GDM1 (cell line): ENCODE results near the gene LTBP2.

Source experiments
- DNase-seq: peaks from one replicate; lab custom pipeline; 2025; lab: John Stamatoyannopoulos, UW

The LTBP2 gene

DNA sequence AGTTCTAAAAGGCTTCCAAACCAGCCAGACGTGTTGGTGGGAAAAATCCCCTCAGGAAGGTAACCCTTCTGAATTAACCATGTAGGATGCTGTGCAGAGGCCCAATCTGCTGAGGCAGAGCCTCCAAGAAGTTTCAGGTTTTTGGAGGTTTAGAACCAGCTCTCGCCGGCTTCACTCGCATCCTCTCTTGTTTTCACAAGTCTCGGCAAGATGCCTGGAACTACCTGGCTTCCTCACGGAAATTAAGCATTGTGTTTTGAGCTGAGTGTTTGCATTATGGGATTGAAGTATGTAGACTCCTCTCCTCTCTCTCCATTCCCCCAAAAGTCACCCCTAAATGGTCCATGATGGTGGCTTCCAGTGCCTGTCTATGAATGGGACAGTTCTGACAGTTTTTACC, 20.6 kb downstream of the LTBP2 start:
- no peak for DNase-seq

DNA sequence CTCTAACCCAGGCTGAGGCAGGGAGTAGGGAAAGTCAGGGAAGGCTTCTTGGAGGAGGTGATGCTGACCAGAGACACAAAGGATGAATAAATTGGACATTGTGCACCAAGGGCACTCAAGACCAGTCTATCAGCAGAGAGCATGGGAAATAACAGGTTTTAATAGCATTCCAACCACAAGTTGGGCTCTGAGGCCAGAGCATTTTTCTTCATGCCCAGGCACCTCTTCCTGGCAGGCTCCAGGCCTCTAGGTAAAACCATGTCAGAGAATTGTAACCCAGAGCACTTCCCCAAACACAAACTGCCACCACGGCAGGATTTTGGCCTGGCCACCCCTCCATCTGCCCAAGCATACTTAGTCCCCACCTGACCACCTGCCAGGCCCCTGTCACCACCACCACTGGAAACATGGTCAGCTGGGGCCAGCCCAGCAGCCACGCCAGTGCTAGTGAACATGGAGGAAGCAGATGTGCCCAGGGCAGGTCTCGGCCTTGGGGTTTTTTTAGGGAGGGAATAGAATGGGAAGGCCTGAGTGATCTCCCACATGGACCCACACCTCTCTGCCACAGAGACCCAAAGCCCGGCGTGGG, 22.7 kb downstream of the LTBP2 start:
- DNase-seq: no peak

DNA sequence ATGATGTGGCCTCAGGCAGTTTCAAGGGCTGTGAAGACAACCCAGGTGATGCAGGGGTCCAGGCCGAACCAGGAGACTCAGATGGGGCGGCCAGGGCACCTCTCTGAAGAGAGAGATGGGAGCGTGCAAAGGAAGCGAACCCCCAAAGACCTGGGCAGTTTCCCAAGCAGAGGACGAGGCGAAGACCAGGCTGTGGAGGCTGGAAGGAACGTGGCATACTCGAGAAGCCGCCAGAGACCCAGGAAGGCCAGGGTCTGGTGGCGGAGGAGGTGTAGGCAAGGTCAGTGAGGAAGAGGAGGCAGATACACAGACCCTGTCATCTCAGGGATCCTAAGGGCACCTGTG, 24.7 kb downstream of the LTBP2 start:
- no peak for DNase-seq

DNA sequence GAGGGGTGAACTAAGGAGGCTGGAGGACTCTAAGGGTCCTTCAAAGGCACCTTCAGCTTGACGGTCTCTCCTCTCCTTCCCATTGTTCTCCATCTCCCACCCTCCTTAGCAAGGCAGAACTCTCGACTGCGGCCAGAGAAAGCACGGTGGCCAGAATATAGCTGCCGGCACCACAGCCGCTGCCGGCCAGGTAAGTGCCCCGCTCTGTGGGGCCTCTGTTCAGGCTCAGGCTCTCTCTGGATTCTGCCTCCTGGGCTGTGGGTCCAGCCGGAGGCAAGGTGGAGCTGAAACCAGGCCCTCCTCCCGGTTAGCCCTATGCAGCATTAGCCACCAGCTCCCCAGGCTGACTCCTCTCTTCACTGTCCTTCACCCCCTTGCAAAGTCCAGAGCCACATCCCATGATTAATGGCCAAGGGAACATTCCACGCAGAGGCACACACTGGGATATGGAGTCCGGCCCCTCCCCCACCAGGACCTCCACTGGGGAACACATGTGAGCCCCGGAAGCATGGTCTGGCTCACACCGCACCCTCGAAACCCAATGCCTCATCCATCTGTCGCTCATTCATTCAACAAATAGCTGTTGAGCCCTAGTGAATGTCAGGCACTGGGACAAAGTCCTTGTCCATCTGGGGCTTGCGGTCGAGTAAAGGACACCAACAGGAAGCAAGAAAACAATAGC, 25.2 kb downstream of the LTBP2 start:
- no peak for DNase-seq

DNA sequence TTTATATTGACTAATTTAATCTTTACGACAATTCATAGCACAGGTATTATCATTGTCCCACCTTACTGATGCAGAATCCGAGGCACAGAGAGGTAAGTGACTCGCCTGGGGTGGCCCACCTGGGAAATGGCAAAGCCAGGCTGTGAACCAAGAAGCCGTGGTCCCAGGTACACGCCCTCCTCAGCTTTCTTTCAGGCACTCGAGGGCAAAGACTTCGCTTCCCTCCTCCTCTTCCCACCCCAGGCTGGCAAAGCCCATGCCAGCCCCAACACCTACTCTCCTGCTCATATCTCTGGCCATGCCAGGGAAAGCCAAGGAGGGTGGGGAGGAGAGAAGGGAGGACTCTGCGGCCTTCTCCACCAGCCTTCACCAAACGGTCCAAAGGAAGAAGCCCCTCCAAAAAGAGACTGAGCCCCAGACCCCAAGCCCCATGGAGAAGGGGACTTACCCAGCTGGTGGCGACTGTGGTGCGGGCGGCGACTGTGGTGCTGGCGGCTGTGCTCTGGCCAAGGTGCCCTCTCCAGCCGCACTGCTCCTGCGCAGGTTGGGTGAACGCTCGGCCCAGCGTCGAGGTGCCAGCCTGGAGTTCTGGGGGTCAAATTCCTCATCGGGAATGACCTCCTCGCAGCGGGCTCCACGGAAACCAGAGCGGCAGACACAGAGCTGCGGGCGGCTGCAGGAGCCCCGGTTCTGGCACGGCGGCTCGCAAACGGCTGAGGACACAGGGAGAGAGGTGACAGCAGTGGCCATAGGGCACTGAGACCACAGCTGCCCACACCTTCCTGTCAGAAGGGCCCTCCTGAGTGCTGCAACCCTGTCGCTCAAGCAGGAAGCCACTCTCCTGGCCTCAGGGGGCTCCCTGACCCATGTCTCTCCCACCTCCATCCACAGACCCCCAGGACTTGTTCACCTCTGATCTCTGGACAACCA, 26.4 kb downstream of the LTBP2 start:
- DNase-seq: no peak

DNA sequence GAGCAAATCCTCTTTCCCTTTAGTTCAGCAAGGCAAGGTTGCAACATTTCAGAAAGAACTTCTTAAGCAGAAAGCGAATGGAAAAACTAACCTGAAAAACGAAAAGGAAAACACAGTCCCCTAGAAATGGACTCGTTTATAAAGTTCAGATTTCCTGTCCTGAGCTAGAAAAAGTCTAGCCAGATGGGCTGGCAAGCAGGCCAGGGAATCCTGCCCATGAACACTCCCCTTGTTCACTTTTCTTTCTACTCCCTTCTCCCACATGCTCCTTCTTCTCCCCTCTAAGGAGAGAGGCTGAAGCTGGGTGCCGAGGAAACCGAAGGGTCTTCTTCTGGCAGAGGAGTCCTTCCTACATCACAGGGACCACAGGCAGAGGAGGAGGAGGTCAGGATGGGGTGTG, 27.1 kb downstream of the LTBP2 start:
- DNase-seq: no peak

DNA sequence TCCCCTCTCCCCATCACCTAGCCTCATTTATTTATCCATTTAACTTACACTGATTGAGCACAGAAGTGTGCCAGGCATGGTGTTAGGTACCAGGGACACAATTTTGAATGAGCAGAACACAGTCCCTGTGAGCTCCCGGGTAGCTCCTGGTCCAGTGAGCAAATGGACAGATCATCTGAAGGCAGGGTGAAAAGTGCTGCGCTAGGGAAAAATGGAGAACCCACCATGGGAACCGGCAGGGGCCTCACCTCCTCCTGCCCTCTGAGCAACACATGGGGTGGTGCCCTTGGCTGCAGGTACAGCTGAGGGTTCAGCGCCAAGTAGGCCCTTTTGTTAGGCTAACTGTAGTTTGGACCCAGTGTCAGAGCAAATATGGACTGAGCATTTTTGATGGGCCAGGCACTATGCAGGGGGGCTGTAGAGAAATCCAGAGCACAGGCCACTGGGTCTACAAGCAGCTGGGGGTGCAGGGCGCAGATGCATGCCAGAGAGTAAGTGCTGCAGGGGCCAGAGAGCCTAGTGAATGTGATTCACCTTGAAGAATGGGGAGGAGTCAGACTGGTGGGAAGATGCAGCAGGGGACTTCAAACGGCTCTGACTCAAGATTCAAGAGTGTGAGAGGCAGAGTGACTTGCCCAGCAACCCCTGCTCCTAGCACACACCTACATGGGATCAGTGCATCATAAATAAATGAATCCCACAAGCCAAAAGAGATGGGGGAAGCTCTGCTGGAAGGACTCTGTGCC, 28.2 kb downstream of the LTBP2 start:
- DNase-seq: no peak

DNA sequence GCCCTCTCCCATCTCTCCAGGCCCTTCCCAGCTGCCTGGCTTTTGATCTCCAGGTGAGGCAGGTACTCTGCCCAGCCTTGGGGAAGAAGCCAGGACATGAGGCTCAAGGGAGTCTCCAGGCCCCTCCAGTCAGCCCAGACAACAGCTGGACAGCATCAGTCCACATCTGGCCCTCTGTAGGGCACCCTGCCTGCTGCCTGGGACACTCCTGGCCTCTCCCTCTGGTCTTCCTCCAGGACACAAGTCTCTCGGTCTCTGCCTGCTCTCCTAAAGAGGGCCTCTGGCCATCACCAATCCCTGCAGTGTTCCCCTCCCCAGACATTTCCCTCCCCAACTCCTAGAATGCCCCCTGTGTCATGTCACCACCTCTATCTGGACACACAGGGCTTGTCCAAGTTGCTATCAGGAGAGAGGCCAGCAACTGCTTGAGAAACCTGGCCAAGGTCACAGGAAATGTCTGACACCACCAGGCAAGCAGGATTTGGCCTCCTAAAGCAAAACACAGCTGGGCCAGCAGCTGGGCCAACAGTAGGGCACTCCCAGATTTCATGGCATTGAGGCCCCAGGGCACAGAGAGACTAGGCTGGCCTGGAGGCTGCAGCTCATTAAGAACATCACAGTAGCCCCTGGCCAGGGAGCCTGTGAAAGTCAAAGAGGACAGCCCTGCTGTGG, 29.0 kb downstream of the LTBP2 start:
- no peak for DNase-seq

DNA sequence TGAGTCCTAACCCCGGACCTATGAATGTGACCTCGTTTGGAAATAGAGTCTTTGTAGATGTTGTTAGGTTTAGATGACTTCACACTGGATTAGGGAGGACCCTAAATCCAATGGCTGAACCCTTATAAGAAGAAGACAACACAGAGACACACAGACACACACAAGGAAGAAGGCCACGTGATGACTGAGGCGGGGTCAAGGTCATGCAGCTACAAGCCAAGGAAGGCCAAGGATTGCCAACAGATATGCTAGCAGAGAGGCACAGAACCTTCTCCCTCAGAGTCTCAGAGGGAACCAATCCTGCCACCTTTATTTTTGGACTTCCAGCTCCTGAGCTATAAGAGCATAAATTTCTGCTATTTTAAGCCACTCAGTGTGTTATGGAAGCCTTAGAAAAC, 31.8 kb downstream of the LTBP2 start:
- DNase-seq: no peak

DNA sequence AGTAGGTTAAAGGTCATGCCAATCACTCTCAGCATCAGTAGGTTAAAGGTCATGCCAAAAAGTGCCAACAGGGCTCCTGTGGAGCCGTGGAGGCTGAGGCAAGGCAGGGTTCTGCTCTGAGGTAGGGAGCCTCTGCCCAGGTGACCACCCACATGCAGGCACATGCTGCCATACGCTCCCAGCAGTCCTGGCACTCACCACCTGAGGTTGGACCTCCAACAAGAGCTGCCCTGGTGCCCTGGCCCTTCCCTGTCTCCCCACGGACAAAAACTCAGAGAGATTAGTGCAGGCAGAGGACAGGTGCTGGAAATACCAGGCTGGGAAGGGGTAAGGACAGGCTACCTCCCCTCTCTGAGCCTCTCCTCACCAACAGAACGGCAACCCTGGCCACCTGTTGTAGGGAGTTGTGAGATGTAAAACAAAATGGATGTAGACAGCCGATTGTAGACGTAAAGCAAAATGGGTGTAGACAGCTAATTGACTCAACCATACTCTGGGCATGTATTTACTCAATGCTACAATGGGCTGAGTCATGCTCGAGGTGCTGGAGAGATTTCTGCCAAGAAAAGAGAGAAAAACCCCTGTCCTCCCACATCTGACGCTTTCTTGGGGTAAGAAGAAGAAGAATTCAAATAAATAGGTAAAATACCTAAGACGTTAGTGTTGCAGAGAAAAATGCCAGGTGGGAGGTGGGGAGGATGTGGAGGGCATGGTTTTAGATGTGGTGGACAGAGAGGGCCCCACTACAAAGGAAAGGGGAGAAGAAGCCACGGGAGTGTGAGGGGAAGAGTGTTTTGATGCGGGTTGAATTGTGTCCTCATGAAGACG, 32.4 kb downstream of the LTBP2 start:
- no peak for DNase-seq

DNA sequence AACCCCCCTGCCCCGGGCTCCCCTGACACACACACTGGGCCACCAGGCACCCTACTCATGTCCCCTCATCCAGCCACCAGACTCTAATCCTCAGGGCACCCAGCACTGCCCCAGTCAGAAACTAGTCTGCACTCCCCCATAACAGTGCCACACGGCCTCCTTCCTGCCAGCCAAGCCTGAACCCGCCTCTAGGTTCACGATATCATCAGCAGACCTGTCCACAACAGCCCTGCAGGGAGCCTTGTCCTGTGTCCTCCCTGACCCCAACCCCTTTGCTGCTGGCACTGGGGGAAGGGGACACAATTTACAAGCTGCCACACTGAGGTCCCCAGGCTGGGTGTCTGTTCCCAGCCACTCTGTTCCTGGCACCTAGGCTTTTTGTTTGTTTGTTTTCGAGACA, 33.6 kb downstream of the LTBP2 start:
- DNase-seq: no peak

DNA sequence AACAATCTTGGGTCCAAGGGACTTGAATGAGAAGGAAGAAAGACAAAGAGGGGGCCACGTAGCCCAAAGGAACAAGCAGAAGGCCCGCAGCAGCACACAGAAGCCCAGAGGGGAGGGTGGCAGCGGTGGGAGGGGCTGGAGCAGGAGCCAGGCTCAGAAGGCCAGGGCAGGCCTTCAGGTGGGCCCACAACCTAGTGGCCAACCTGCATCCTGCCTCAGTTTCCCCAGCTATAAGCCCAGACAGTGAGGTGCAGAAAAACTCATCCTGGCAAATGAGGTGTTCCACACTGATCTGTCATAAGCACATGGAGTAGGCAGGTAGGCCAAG, 34.1 kb downstream of the LTBP2 start:
- DNase-seq: no peak

DNA sequence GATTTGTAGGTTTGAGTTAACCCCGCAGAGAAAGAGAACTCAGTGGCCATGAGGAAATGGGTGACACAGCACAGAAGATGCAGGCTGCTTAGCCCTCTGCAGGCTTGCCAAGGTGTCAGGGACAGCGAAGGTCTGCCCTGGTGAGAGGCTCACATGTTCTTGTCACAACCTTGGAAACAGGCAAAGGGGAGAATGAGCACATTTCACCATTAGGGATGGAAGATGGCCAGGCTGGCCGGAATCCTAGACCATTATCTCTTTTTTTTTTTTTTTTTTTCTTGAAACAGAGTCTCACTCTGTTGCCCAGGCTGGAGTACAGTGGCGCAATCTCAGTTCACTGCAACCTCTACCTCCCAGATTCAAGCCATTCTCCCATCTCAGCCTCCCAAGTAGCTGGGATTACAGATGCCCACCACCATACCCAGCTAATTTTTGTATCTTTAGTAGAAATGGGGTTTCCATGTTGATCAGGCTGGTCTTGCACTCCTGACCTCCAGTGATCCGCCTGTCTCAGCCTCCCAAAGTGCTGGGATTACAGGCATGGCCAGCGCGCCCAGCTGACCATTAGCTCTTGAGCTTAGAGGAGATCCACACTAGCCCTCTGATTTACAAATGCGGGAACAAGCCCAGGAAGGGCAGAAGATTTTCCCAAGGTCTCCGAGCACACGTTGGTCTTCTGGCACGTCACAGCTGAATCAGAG, 34.6 kb downstream of the LTBP2 start:
- DNase-seq: no peak

DNA sequence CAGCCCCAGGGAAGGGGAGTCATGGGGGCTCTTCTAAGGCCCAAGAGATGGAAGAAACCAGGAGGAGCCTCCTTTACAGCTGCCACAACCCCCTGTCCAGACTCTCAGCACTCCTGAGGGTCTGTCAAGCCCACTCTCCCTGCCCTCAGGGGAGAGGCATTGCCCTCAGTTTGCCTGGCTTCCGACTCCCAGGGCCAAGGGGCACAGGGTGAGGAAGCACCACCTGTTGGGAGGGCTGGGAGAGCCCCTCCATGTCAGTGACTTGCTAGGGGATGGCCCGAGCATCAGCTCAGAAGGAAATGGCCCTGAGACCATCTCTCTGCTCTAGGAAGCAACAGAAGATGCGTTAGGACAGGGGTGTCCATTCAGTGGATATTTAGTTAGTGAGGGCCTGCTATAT, 36.1 kb downstream of the LTBP2 start:
- no peak for DNase-seq

DNA sequence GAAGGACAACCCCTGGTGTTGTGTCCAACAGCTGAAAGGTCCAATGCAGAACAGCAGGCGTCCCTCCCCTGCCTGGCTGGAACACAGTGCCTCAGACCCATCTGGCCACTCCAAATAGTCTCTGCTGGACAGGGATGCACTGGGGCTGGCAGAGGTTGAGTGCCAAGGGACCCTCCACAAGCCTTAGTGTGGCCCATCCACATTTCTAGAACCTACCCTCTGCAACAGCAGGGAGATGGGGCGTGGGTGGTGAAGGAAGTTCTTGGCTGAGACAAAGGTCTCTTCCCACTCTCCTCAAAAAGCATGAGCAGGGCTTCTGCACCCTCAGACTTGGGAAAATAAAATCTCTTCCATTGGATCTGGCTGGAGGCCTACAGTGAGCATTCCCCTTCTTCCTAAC, 36.5 kb downstream of the LTBP2 start:
- no peak for DNase-seq

DNA sequence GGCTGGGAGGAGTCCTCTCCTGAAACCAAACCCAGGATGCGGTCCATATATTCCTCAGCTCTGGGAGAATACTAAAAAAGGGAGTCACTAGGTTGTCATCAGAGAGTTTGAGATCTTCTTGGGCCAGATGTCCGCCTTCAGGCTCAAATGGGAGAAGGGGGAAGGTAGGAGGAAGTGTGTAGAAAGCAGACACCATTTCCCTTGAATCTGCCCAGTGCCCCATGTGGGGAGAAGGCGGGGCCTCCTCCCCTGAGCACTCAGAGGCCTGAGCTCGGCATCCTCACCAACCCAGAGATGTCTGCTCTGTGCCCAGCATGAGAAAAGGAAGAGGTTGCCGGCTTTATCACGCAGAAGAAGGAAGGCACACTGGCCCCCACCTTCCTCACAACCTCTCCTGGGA, 37.3 kb downstream of the LTBP2 start:
- no peak for DNase-seq

DNA sequence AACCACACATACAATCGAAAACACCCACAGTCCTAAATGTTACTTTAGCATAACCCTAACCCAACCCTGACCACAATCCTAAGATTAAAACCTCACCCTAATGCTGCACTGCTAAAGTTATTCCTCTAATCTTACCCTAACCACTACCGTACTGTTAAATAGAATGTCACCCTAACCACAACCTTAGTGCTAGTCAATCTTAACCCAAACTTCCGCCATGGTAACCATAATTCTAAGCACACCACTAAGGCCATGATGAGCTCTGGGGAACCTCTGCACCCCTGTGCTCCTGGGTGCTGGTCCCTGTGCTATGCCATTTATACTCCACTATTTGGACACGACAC, 38.0 kb downstream of the LTBP2 start:
- no peak for DNase-seq

DNA sequence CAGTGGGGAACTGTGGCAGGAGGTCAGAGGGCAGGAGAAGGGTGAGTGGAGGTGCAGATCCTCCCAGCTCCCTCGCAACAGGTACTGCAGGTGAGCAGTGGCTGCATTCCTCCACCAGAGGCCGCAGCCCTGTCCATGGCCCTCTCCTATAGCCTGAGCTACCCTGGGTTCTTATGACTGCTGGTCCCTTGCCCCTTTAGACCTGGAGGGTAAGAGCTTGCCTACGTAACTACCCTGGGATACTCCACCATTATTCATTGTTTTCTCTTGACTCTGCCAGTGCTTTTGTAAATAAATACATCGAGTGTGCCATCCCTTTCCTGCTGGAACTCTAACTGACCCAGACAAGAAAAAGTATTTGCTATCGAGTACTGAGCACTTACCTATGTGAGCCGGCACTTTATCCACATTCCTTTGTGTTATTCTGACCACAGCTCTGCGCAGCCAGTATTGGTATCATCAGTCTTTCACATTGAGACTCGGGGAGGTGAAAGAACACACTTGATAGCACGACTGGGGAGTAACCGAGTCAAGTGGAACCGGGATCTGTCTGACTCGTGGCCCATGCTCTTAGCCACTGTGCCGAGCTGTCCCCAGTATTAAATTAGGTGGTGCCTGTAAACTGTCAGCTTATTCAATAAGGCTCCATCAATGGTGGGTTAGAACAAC, 38.5 kb downstream of the LTBP2 start:
- no peak for DNase-seq

DNA sequence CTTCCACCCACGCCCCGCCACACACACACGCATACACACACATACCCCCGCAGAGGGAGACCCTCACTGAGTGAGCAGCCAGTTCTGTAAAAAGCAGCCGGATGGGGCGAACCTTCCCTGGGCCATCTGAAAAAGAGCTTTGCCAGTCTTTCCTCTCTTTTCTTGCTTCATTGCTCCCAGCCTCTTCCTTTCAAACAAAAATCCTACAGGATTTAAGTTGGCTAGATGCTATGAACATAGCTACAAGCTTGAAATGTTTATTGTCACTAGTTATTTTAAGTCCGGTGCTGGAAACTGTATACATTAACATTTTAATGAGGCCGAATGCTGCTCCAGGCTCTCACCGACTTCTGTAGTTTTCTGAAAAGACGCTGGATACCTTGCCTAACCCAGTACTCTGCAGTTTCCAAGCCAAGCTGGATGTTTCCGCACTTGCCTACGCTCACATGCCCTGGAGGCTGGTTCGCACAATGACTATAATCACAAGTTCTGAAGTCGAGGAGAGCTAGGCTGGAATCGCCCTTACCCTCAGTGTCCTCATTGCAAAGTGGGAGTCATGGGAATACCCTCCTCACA, 39.2 kb downstream of the LTBP2 start:
- no peak for DNase-seq
